Sciatic nerve (tissue), 2 donors: ENCODE data around the gene PVALEF. TPM values are rescaled to one million over a fixed set of nuclear protein-coding genes. Genes with fewer than 3 reads are reported as not detected.
A peak's percentile ranks its signal among the peaks of the same experiment; 100 is the strongest.

Source experiments
- ATAC-seq: fragments of 200-7000 bp; cut with Tn5 transposase; one replicate; pipeline ENCODE4 v1.9.1; 2020; ENCODE audit warnings: mild to moderate bottlenecking, moderate library complexity
- DNase-seq: peaks from one replicate; pipeline ENCODE4 v3.0.0-alpha.2; 2020; ENCODE audit warnings: low spot score
- intact Hi-C: fragments of 100-400 bp; cut with DNase I; formaldehyde crosslinking; loops from one replicate; pipeline ENCODE4 v1.14.2; 2022
- total RNA-seq: library from RNA; stranded (reverse); fragmentation: NEBNext Ultra II Directional; extraction: Animal tissue kit (Norgen Biotek cat#: 25700); gene quantifications from one replicate; pipeline ENCODE4 v1.2.1, GENCODE V29; 2021
- donor health status: DM: no; HTN: no; CAD: no.
- donor health status: DM: no; HTN: no; CAD: no.

Gene PVALEF
- total RNA-seq, 1 donor from 2014 or later = not detected

DNA sequence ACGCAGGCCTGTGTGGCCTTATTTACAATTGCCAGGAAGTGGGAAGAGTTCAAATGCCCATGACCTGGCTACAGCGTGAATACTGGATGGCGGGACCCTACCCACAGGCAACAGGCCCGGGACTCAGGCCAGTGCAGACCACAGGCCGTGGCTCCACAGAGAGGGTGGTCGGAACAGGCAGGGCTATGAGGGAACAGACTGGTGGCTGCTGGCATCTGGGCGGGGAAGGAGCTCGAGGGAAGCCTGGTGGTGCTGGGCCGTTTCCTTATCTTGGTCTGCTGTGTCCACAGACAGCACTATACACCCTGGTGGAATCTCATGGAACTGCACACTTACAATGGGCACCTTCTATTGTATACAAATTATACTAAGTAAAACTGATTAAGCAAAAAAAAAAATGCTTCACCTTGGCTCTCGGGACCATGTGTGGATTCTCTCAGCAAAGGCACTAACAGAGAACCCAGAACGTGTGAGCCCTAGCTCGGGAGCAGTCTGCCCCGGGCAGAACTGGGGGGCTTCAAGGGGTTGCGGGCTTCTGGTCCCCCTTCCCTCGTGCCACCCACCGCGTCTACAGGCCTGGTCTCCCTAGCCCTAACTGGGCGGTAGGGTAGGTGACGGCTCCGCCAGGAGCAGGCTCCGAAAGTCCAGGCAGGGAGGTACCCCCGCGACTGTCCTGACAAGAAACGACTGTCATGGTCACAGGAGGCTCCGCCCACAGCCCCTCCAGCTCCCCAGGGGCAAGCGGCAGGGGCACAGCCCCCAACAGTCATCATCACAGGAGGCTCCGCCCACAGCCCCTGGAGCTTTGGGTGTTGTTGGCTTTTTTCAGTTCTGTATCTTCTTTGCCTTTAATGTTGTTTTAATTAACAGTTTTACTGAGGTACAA, 35.6 kb downstream of the PVALEF start:
- ATAC-seq (peak; percentile 79), DNase-seq (no peak)
- intact Hi-C loops = no loop called here

DNA sequence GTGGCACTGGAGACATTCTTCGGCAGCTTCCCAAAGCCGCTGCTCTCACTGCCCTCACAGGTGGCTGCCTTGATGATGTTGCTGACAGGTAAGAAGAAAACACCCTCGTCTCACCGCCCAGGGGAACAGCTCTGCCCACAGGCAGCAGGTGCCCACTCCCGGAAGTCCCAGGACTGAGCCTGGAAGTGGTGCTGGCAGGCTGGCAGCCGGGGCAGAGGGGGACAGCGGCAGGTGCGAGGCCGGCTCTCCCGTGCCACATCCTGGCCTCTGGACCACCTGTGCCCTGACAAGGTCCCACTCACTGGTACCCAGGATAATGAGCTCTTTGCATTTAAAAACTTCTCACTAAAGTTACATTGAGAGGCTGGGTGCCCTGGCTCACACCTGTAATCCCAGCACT, 37.0 kb downstream of the PVALEF start:
- no peak for DNase-seq
- no peak for ATAC-seq
- intact Hi-C loops = no loop called here

DNA sequence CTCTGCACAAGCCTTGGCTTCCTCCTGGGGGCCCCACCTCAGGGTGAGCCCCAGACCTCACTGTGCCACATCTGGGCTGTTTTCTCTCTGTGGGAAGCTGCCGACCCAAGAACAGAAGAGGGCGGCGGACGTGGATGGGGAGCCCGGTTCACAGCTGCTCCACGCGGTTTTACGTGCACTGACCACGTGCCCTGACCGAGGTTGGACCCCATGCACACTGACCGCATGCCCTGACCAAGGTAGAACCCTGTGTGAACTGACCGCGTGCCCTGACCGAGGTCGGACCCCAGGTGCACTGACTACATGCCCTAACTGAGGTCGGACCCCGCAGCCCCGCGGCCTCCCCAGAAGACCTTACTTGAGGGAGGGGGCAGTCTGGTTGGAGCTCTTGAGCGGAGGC, 37.8 kb downstream of the PVALEF start:
- intact Hi-C loops = no loop called here
- no peak for DNase-seq

DNA sequence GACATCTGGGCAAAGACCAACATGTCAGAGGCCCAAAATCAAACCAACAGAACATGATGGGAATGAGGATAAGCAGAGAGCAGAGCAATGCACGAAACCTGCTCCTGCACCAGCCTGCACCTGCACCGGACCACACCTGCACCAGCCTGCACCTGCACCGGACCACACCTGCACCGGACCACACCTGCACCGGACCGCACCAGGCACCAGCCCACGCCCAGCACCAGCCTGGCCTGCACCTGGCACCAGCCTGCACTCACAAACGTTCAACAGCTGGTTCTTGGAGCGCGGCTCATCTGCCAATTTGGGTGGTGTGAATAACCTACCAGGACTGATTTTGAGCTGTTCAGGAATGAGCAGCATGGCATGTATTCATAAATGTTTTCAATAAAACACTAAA, 39.3 kb downstream of the PVALEF start:
- no peak for ATAC-seq
- DNase-seq = no peak

More for the DNA sequence above, 37.8 kb downstream of the PVALEF start:
- ATAC-seq = no peak

DNA sequence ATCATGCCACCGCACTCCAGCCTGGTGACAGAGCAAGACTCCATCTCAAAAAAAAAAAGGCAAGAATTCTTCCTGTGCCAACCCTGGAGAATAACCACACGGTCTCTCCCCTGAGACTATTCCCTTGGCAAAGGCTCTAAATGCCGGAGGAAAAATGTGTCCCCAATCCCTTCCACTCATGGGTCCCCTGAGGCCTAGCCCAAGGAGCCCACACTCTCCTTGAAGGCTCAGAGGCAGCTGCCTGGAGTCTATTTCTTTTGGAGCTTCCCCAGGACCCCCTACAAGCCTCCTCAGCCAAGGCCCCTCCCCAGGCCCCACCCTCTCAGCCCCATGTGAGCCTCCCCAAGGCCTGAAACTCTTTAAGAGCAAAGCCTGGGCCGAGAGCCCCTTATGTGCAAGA, 40.9 kb downstream of the PVALEF start:
- no peak for ATAC-seq
- DNase-seq = no peak
- intact Hi-C loops = no loop called here

More for the DNA sequence above, 39.3 kb downstream of the PVALEF start:
- intact Hi-C loops = no loop called here

DNA sequence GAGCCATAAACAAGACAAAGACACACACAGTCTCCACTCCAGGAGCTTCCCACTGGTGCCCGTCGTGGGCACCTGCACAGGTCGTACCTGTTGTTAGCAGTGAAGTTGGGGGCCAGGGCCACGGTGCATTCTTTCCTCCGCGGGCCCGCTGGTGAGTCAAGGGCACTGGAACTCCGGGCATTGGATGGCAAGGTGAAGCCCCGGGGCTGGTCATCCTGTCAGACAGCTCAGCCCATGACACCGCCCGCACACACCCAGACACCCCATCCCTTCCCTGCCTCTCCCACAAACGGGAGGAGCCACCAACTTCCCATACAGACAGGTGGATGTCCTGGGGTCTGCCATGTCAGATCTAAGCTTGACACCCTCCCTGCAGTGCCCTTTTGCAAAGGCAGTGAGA, 41.4 kb downstream of the PVALEF start:
- no peak for DNase-seq
- ATAC-seq = no peak
- intact Hi-C loops = no loop called here

DNA sequence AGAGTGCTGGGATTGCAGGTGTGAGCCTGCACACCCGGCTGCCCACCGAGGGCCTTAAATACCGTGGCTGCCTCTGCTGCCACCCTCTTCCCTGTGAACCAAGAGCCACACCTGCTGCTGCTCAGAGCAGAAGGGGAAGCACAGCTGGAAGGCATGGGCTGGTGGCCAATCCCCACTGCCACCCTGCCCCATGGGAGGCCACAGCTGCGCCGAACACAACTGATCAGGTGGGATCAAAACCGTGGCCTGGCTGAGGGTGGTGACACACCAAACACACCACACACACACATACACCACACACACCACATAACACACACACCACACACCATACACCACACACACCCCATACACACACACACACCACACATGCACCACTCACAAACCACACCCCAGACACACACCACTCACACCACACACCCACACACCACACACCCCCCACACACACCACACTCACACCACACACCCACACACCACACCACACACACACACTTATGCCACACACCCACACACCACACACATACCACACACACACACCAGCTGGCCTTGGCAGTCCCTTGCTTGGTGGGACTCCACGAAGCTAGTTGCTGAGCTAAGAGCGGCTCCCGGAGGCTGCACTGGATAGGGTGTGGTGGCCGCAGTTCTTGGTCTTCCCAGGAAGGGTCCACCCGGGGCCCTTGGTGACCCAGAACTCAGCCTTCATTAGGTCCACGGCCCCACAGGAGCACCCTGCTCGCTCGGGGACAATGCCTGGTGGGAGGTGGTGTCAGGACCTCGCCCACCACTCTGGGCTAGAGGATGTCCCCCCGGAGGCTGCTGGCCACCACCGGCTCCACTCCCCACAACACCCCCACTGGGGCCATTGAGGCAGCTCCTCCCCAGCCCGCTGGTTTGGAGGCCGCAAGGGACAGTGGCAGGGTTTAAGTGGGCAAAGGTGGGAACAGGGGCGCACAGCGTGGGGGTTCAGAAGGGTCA, 42.6 kb downstream of the PVALEF start:
- ATAC-seq (no peak), DNase-seq (no peak)
- intact Hi-C loops = no loop called here

DNA sequence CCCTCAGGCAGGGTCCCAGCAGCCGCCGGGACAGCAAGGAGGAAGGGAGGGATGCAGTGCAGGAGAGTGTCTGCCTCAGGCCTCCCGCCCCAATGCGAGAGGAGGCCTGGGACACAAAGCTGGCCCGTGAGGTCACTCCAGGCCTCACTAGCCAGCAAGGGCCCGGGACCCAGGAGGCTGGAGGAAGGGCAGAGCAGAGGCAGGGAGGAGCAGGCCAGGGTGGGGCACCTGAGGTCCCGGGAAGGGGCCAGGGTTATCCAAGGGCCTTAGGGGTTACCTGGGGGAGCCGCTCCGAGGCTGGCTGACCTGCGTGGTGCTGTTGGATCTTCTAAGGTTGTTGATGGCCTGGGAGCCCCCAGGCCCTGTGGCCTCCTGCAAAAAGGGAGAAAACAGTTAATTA, 43.3 kb downstream of the PVALEF start:
- intact Hi-C loops = no loop called here

DNA sequence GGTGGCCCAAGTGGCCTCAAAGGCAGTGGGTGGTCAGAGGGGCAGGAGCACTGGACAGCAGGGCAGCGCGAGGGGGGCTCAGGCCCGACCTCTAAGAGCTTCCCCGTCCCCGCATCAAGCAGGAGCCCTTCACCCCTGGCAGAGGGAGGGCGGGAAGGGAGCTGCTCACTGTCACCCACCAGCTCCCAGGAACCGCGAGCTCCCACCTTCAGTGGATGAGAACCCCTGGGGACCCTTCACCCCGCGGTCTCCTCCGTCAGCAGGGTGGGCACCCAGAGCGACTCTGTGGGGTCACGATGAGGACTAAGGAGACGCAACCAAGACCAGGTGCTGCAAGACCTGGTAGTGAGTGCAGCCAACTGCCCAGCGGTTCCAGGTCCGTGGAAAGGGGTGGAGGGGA, 43.8 kb downstream of the PVALEF start:
- DNase-seq (no peak), ATAC-seq (no peak)
- intact Hi-C loops = no loop called here

More for the DNA sequence above, 43.3 kb downstream of the PVALEF start:
- ATAC-seq (no peak), DNase-seq (no peak)

DNA sequence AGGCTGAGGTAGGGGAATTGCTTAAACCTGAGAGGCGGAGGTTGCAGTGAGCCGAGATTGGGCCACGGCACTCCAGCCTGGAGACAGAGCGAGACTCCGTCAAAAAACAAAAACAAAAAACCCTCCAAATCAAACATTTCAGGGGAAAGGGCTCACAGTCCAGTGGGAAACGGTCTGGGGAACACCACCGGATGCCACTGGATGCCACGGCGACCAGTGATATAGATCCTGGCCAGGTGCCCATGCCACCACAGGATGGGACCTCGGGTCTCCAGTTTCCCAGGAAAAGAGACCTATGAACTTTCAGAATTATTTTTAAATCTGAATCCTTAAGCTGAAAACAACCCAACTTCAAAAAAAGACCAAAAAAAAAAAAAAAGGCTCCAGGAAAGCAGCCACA, 45.2 kb downstream of the PVALEF start:
- intact Hi-C loops = no loop called here
- DNase-seq (no peak), ATAC-seq (no peak)

DNA sequence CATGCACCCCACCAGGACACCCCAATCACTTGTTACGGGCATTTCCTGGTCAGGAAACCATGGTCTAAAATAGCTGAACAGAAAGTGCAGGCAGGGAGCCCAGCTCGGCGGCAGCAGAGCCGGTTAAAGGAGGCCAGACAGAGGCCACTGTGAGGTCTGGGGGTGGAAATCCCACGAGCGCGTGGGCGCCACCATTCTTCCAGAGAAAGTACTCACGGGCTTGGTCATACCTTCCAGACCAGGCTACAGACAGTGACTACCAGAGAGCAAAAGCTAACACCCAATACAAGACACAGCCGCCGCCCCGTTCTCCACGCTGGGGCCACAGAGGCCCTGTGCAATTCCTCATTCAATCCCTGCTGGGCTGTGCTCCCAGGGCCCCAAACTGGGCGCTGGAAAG, 45.6 kb downstream of the PVALEF start:
- intact Hi-C loops = no loop called here
- ATAC-seq (no peak), DNase-seq (no peak)

DNA sequence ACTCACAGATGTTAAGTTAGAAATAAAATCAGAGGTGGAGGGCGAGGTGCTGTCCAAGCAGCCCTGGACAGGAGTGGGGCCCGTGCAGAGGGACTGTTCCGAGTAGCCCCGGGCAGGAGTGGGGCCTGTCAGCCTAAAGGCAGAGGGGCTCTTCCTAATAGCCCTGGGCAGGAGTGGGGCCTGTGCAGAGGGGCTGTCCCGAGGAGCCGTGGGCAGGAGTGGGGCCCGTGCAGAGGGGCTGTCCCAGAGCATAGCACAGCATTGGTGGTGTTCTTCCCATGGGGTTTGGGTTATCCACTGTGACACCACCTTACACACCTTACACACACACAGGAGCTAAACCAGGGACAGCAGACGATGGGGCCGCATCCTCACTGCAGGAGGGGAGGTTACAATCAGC, 47.1 kb downstream of the PVALEF start:
- no peak for ATAC-seq
- intact Hi-C loops = no loop called here
- DNase-seq = no peak

DNA sequence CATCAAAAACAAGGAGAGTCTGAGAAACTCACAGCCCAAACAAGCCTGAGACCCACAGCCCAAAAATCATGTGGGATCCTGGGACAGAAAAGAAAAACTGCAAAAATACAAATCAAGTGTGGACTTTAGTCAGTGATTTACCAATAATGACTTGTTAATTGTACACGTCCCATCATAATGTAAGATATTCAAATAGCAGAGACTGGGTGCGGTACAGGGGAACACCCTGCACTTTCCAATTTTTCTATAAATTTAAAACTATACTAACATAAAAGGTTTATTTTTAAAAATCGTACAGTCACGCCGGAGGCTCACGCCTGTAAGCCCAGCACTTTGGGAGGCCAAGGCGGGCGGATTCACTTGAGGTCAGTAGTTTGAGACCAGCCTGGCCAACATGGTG, 48.7 kb downstream of the PVALEF start:
- intact Hi-C loops = no loop called here
- ATAC-seq = no peak
- no peak for DNase-seq

DNA sequence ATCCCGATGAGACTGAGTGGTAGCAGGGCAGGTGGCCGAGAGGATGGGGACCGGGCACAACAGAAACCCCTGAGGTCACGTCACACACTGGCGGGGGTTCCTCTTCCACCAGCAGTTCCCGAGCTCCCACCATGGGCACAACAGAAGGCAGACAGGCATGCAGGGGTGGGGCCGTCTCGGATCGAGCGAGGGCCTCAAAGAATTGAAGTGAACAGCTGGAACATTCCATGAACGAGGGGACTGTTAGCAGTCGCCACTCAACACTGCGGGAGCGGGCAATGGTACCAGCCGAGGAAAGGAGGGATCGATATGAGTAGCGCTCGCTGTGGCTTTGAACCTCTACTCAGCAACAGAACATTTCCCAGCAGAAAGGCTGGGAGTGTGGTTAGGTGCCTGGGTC, 52.2 kb downstream of the PVALEF start:
- DNase-seq = no peak
- ATAC-seq = no peak
- intact Hi-C loops = no loop called here

DNA sequence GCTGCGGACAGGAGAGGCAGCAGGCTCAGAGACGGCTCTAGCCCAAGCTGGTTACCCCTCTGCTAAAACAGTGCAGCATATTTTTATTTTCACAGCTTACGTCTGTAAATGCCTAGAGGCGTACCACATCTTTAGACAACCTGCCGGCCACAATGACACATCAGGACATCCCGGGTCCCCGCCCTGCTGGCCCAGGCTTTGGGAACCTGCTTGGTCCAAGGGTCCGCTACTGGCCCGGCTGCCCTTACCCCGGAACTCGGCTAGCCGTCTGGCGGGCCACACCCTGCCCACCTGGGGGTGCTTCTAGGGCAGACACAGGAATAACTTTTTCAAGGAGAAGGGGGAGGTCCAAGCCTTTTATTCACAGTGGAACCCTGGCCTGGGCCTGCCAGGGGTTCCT, 53.2 kb downstream of the PVALEF start:
- ATAC-seq = no peak
- no peak for DNase-seq
- intact Hi-C loops = no loop called here

DNA sequence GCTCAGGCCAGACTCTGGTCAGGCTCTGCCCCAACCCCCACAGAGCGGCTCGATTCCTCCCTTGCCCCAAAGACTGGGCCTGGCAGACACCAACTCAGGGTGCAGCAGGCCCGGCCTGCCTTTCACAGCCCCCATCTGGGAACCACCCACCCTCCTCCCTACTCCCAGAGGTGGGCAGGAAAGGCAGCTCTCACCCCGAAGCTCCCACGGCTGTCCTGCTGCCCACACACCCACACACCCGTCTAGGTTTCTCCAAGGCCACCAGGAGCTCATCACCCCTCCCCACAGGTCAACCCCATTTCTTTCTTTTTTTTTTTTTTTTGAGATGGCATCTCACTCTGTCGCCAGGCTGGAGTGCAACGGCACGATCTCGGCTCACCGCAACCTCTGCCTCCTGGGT, 53.7 kb downstream of the PVALEF start:
- DNase-seq (no peak), ATAC-seq (no peak)
- intact Hi-C loops = no loop called here

DNA sequence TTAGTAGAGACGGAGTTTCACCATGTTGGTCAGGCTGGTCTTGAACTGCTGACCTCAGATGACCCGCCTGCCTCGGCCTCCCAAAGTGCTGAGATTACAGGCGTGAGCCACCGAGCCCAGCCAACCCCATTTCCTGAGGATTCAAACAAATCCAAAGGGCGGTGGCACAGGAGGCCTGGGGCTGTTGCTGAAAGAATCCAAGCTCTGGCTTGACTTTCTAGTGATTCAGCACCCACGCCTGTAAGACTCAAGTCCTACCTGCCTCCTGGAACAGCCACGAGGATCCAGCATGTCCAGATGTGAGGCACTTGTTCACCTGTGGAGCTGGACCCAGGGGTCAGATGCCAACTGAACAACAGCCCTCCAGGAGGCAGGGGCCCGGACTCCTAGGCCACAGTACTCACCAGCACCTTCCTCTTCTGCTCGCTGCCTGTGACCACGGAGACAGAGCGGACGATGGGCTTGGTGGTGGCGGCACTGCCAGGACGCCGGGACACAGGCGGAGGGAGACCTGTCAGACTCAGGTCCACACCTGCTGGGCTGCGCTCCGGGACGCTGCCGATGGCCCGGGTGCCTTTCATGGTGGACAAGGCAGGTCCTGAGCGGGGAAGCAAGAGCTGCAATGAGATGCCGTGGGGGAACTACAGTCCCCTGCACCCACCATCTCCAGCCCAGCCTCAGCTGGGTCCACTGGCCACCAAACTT, 54.3 kb downstream of the PVALEF start:
- intact Hi-C loops = no loop called here
- ATAC-seq = no peak
- DNase-seq = no peak

DNA sequence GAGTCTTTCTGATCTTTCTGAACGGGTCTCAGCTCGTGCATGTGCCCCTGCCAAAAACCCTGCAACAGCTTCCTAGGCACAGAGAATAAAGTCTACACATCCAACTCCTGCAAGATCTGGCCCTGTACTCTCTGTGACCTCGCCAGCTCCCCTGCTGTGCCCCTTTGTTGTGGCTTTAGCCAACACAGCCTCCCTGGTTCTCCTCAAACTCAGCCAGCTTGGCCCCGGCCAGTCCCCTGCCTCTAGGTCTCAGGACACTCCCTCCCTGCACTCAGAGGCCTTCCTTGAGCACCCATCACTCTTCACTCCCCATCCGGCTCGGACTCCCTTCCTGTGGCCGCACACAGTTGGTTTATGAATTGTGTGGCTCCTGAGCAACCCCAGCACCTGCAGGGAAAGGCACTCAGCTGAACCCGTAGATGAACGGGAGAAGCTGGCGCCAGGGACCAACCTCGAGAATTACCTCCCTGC, 56.1 kb downstream of the PVALEF start:
- no peak for ATAC-seq
- no peak for DNase-seq
- intact Hi-C loops = no loop called here

DNA sequence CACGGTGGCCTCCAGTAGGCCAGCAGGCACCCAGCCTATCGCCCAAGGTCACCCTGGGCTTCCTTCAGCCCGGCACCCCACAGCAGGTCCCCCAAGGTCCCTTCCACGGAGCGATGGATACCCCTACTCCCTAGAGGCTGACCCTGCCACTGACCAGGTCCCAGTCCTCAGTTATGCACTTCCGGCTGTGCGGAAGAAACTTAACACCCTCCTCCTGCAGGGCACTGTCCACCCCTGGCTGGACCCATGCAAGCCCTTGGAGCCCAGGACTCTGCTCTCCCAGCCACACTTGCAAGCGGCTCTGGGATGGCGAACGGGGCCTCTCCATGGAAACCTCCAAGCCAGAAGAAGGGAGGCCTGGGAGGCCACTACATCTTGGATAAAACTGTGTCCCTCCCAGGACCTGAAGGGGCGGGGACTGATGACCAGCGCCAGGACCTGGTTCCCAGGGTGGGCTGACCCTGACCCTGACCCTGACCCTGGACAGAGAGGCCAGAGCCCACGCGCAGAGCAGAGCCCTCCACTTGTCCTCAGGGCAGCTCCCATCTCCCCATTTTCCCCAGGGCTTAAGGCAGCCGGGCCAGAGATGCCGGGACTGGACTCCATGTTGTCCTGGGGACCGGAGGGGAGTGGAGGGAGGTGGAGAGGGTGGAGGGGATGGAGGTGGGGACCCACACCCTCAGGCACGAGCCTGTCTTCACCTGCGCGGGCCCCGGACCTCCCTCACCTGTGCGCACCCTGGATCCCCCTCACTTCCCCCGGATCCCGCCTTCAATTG, 56.7 kb downstream of the PVALEF start:
- DNase-seq (no peak), ATAC-seq (no peak)
- intact Hi-C loops = no loop called here
